H1 (cell line): ENCODE measurements around the gene PCDH19. TPM values are rescaled to one million over a fixed set of nuclear protein-coding genes. Genes with fewer than 3 reads are reported as not detected.

Source experiments
- GABPA ChIP-seq: IDR thresholded peaks from 2 replicates; pipeline ENCODE4 v1.6.1; 2011; ENCODE audit warnings: mild to moderate bottlenecking, low read length, moderate library complexity, borderline replicate concordance; ENCODE audit not compliant: insufficient read depth
- polyA plus RNA-seq, 7 experiments: library from polyadenylated mRNA; depleted of rRNA in 3 of 7; stranded (reverse) in 5 of 7; unstranded in 2 of 7; fragments of >200 nt in 5 of 7; fragments of 200-250 nt in 2 of 7; gene quantifications; 1 replicate in 5 of 7; 2 replicates in 1 of 7; 4 replicates in 1 of 7; pipeline versions ENCODE4 v1.2.1 to v1.2.3, GENCODE V29; 2011 to 2013; ENCODE audit warnings: missing spikeins in 2 of 7, mixed read lengths in 2 of 7
- total RNA-seq: library from RNA; stranded (reverse); fragmentation: NEBNext Ultra II Directional; extraction: Animal tissue kit (Norgen Biotek cat#: 25700); gene quantifications from 2 replicates; pipeline ENCODE4 v1.2.1, GENCODE V29; 2021
- TF ChIP-seq, protein P1 (sequence below): IDR thresholded peaks from 2 replicates; pipeline ENCODE4 v1.6.1; 2011; ENCODE audit warnings: low read length, improper control_type of control experiment

PCDH19 gene
- total and polyA plus RNA-seq, 2 of the 8 experiments (the other 6 are each of a cell fraction or from before 2014, with no cell fraction given) = 0.12 to 1.2 TPM

- TF ChIP-seq, protein P1, sequence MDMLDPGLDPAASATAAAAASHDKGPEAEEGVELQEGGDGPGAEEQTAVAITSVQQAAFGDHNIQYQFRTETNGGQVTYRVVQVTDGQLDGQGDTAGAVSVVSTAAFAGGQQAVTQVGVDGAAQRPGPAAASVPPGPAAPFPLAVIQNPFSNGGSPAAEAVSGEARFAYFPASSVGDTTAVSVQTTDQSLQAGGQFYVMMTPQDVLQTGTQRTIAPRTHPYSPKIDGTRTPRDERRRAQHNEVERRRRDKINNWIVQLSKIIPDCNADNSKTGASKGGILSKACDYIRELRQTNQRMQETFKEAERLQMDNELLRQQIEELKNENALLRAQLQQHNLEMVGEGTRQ = no peak
- no peak for TF ChIP-seq GABPA
- TF ChIP-seq, all 59 proteins: peak for 0
Measured at GRCh38 chrX:100404851-100405250, 5.2 kb downstream of the PCDH19 start (continued).
